Osteocyte (in vitro differentiated cells): ENCODE measurements around the gene CLMN. TPM values are rescaled to one million over a fixed set of nuclear protein-coding genes. Genes with fewer than 3 reads are reported as not detected.

Experiments
- DNase-seq: peaks from one replicate; pipeline ENCODE4 v3.0.0; 2021; ENCODE audit warnings: mixed read lengths; ENCODE audit not compliant: unreplicated experiment; ENCODE audit errors: extremely low spot score
- H3K27ac Mint-ChIP-seq: one replicate; pipeline ENCODE4 v1.8.0; 2021; ENCODE audit warnings: mild to moderate bottlenecking, mixed read lengths; ENCODE audit not compliant: unreplicated experiment
- H3K27me3 Mint-ChIP-seq: one replicate; pipeline ENCODE4 v1.8.0; 2021; ENCODE audit warnings: mixed read lengths; ENCODE audit not compliant: unreplicated experiment
- H3K36me3 Mint-ChIP-seq: one replicate; pipeline ENCODE4 v1.8.0; 2021; ENCODE audit warnings: mixed read lengths; ENCODE audit not compliant: unreplicated experiment
- H3K4me1 Mint-ChIP-seq: one replicate; pipeline ENCODE4 v1.8.0; 2021; ENCODE audit warnings: mixed read lengths; ENCODE audit not compliant: unreplicated experiment
- H3K4me3 Mint-ChIP-seq: one replicate; pipeline ENCODE4 v1.8.0; 2021; ENCODE audit warnings: mild to moderate bottlenecking, moderate library complexity, mixed read lengths; ENCODE audit not compliant: unreplicated experiment
- H3K9me3 Mint-ChIP-seq: one replicate; pipeline ENCODE4 v1.8.0; 2021; ENCODE audit warnings: mixed read lengths; ENCODE audit not compliant: unreplicated experiment
- CTCF ChIP-seq: fragments of 200-600 bp; sonication (generic); IDR thresholded peaks from 2 replicates; pipeline ENCODE4 v1.5.0; 2021; ENCODE audit warnings: antibody characterized with exemption, mild to moderate bottlenecking, moderate library complexity
- total RNA-seq: library from RNA; stranded (reverse); gene quantifications from 2 replicates; pipeline ENCODE4 v1.2.1, GENCODE V29; 2021

The CLMN gene
- total RNA-seq, 1 donor from 2014 or later: 5.4 TPM

- no peaks in the 10 kb centered on the region for H3K36me3 Mint-ChIP-seq
These were observed 12.2 kb downstream of the CLMN start for GRCh38 chr14:95307402-95308041.

GRCh38 chr14:95305940-95306339 lies 13.8 kb downstream of the CLMN start:
- H3K9me3 Mint-ChIP-seq: no peaks in the 10 kb centered on the region
- no peak for DNase-seq
- peaks cover 4% of the 10 kb centered on the region for H3K27me3 Mint-ChIP-seq
- no peak for TF ChIP-seq CTCF
- no peak overlapping the region for H3K4me3 Mint-ChIP-seq
- peaks cover 5% of the 10 kb centered on the region for H3K4me1 Mint-ChIP-seq
- no peaks in the 10 kb centered on the region for H3K36me3 Mint-ChIP-seq
- no peak overlapping the region for H3K27ac Mint-ChIP-seq

More at GRCh38 chr14:95307402-95308041, 12.2 kb downstream of the CLMN start:
- H3K27me3 Mint-ChIP-seq: peaks cover 4% of the 10 kb centered on the region
- TF ChIP-seq CTCF: no peak
- peaks cover 13% of the 10 kb centered on the region for H3K4me1 Mint-ChIP-seq
- no peak overlapping the region for H3K4me3 Mint-ChIP-seq
- no peaks in the 10 kb centered on the region for H3K9me3 Mint-ChIP-seq
- DNase-seq: no peak
- no peak overlapping the region for H3K27ac Mint-ChIP-seq

- no peak overlapping the region for H3K4me3 Mint-ChIP-seq
- DNase-seq: no peak
- H3K27ac Mint-ChIP-seq: no peak overlapping the region
- TF ChIP-seq CTCF: no peak
- H3K27me3 Mint-ChIP-seq: peaks cover 4% of the 10 kb centered on the region
- no peaks in the 10 kb centered on the region for H3K9me3 Mint-ChIP-seq
- no peaks in the 10 kb centered on the region for H3K36me3 Mint-ChIP-seq
- H3K4me1 Mint-ChIP-seq: peaks cover 5% of the 10 kb centered on the region
These were observed 14.6 kb downstream of the CLMN start for GRCh38 chr14:95305145-95305544.

GRCh38 chr14:95304342-95304741 lies 15.4 kb downstream of the CLMN start:
- DNase-seq: no peak
- H3K27me3 Mint-ChIP-seq: peaks cover 6% of the 10 kb centered on the region
- no peak overlapping the region for H3K4me3 Mint-ChIP-seq
- no peak overlapping the region for H3K27ac Mint-ChIP-seq
- H3K9me3 Mint-ChIP-seq: no peaks in the 10 kb centered on the region
- H3K36me3 Mint-ChIP-seq: no peaks in the 10 kb centered on the region
- TF ChIP-seq CTCF: no peak
- peaks cover 5% of the 10 kb centered on the region for H3K4me1 Mint-ChIP-seq

- Mint-ChIP-seq H3K9me3 (no peaks in the 10 kb centered on the region), H3K27me3 (peaks cover 6% of the 10 kb centered on the region)
- no peak for DNase-seq
These were observed 16.2 kb downstream of the CLMN start for GRCh38 chr14:95303552-95303951.

More at GRCh38 chr14:95303552-95303951, 16.2 kb downstream of the CLMN start:
- no peak overlapping the region for H3K27ac Mint-ChIP-seq
- H3K4me1 Mint-ChIP-seq: peaks cover 5% of the 10 kb centered on the region
- H3K4me3 Mint-ChIP-seq: no peak overlapping the region
- H3K36me3 Mint-ChIP-seq: no peaks in the 10 kb centered on the region
- TF ChIP-seq CTCF: no peak
